HG03432 (cell line): ENCODE results near the gene FIBCD1.
"Not testable (repeated sequence)": the region's sequence is repeated elsewhere in the genome, so short reads cannot be mapped to it uniquely, and the experiment has no call there.

ENCODE experiments used
- ATAC-seq: cut with Tn5 transposase; IDR thresholded peaks from one replicate; pipeline ENCODE4 v1.9.1; 2021; ENCODE audit warnings: mild to moderate bottlenecking, moderate library complexity; ENCODE audit not compliant: unreplicated experiment

Gene FIBCD1

GRCh38 chr9:130955947-130956621 is 17.0 kb upstream of the FIBCD1 start:
- ATAC-seq = no peak

GRCh38 chr9:130954925-130955324 is 15.9 kb upstream of the FIBCD1 start:
- not testable (repeated sequence) for ATAC-seq

- ATAC-seq = no peak
Measured at GRCh38 chr9:130954317-130954716, 15.3 kb upstream of the FIBCD1 start.

GRCh38 chr9:130952065-130952762 is 13.2 kb upstream of the FIBCD1 start:
- ATAC-seq = no peak

GRCh38 chr9:130950039-130950311 is 10.9 kb upstream of the FIBCD1 start:
- ATAC-seq = no peak

- ATAC-seq = no peak
Measured at GRCh38 chr9:130949188-130950038, 10.4 kb upstream of the FIBCD1 start.

- no peak for ATAC-seq
Measured at GRCh38 chr9:130948266-130948665, 9.2 kb upstream of the FIBCD1 start.

- ATAC-seq = no peak
Measured at GRCh38 chr9:130947618-130948140, 8.6 kb upstream of the FIBCD1 start.

GRCh38 chr9:130946766-130947617 is 7.9 kb upstream of the FIBCD1 start:
- ATAC-seq = no peak

- no peak for ATAC-seq
Measured at GRCh38 chr9:130945173-130945572, 6.1 kb upstream of the FIBCD1 start.

- no peak for ATAC-seq
Measured at GRCh38 chr9:130944510-130945058, 5.5 kb upstream of the FIBCD1 start.

- ATAC-seq = no peak
Measured at GRCh38 chr9:130943777-130944176, 4.7 kb upstream of the FIBCD1 start.

- no peak for ATAC-seq
Measured at GRCh38 chr9:130943221-130943620, 4.2 kb upstream of the FIBCD1 start.

GRCh38 chr9:130942679-130943078 is 3.6 kb upstream of the FIBCD1 start:
- ATAC-seq = no peak

- no peak for ATAC-seq
Measured at GRCh38 chr9:130942084-130942483, 3.0 kb upstream of the FIBCD1 start.

GRCh38 chr9:130940693-130941576 is 1.9 kb upstream of the FIBCD1 start:
- ATAC-seq = peak; percentile 64

- no peak for ATAC-seq
Measured at GRCh38 chr9:130940027-130940549, 1.0 kb upstream of the FIBCD1 start.

- ATAC-seq = no peak
Measured at GRCh38 chr9:130939405-130940026, 469 bp upstream of the FIBCD1 start.

- no peak for ATAC-seq
Measured at GRCh38 chr9:130938184-130938651, 829 bp downstream of the FIBCD1 start.
